ENCODE data around the gene COL9A3. TPM values are rescaled to one million over a fixed set of nuclear protein-coding genes. Genes with fewer than 3 reads are reported as not detected.
"Not testable (repeated sequence)": the region's sequence is repeated elsewhere in the genome, so short reads cannot be mapped to it uniquely, and the experiment has no call there.

Gene COL9A3
- total RNA-seq, 2 experiments from 2014 or later: not detected

- ATAC-seq (no peak), DNase-seq (no peak)
- CTCF ChIA-PET: interaction anchor here (0.8 to 1.2 kb wide), 2 partner anchors 14 to 164 kb away, joined by 3 read pairs; no protein-coding TSS in a partner anchor
- intact Hi-C loops (cut with micrococcal nuclease): no loop called here
- Mint-ChIP-seq H3K27ac (no peak overlapping the region), H3K36me3 (ENCODE audit: low read depth) (peaks cover 5% of the 10 kb centered on the region), H3K27me3 (no peaks in the 10 kb centered on the region), H3K4me1 (ENCODE audit: low read depth) (no peaks in the 10 kb centered on the region), H3K9me3 (no peaks in the 10 kb centered on the region), H3K4me3 (no peak overlapping the region)
- TF ChIP-seq CTCF (IDR thresholded peaks at IDR 0.05): no peak
- POLR2A ChIA-PET: no interaction called here
Measured at GRCh38 chr20:62845416-62846160, 28.7 kb downstream of the COL9A3 start.

- POLR2A ChIA-PET: interaction anchor here (0.7 kb wide), 1 partner anchor 50 kb away, joined by 4 read pairs; no protein-coding TSS in a partner anchor
- Mint-ChIP-seq H3K27me3 (no peaks in the 10 kb centered on the region), H3K4me1 (ENCODE audit: low read depth) (no peaks in the 10 kb centered on the region), H3K27ac (no peak overlapping the region), H3K36me3 (ENCODE audit: low read depth) (peaks cover 8% of the 10 kb centered on the region), H3K4me3 (no peak overlapping the region), H3K9me3 (no peaks in the 10 kb centered on the region)
- TF ChIP-seq CTCF (IDR thresholded peaks at IDR 0.05): no peak
- intact Hi-C loops (cut with micrococcal nuclease): no loop called here
- DNase-seq: no peak
- no peak for ATAC-seq
- CTCF ChIA-PET: interaction anchor here (1.2 kb wide), 1 partner anchor 14 kb away, joined by 3 read pairs; no protein-coding TSS in a partner anchor
Measured at GRCh38 chr20:62846166-62846890, 29.5 kb downstream of the COL9A3 start.

- peaks cover 17% of the 10 kb centered on the region for H3K36me3 Mint-ChIP-seq (ENCODE audit: low read depth)
- DNase-seq; H3K4me3 Mint-ChIP-seq; H3K4me1 Mint-ChIP-seq (ENCODE audit: low read depth); intact Hi-C loops (cut with micrococcal nuclease); H3K27ac Mint-ChIP-seq; ATAC-seq; H3K9me3 Mint-ChIP-seq; POLR2A ChIA-PET; H3K27me3 Mint-ChIP-seq: not testable (repeated sequence)
- CTCF ChIA-PET: interaction anchor here (0.8 to 1.3 kb wide), 2 partner anchors 26 to 69 kb away, joined by 4 read pairs; no protein-coding TSS in a partner anchor
Measured at GRCh38 chr20:62848917-62849316, 32.1 kb downstream of the COL9A3 start.

GRCh38 chr20:62849431-62849830 lies 32.6 kb downstream of the COL9A3 start:
- no peak for TF ChIP-seq CTCF (IDR thresholded peaks at IDR 0.05)
- ATAC-seq (no peak), DNase-seq (no peak)
- ChIA-PET CTCF (interaction anchor here (0.8 to 1.3 kb wide), 2 partner anchors 27 to 68 kb away, joined by 4 read pairs; no protein-coding TSS in a partner anchor), POLR2A (no interaction called here)
- Mint-ChIP-seq H3K9me3 (no peaks in the 10 kb centered on the region), H3K36me3 (ENCODE audit: low read depth) (peaks cover 18% of the 10 kb centered on the region), H3K27ac (no peak overlapping the region), H3K4me3 (no peak overlapping the region), H3K4me1 (ENCODE audit: low read depth) (no peaks in the 10 kb centered on the region), H3K27me3 (no peaks in the 10 kb centered on the region)
- intact Hi-C loops (cut with micrococcal nuclease): no loop called here

- intact Hi-C loops (cut with micrococcal nuclease): no loop called here
- Mint-ChIP-seq H3K4me3 (no peak overlapping the region), H3K9me3 (no peaks in the 10 kb centered on the region), H3K36me3 (ENCODE audit: low read depth) (peaks cover 21% of the 10 kb centered on the region), H3K27me3 (no peaks in the 10 kb centered on the region), H3K4me1 (ENCODE audit: low read depth) (no peaks in the 10 kb centered on the region), H3K27ac (no peak overlapping the region)
- ATAC-seq: no peak
- DNase-seq: no peak
- no peak for TF ChIP-seq CTCF (IDR thresholded peaks at IDR 0.05)
- ChIA-PET CTCF (no interaction called here), POLR2A (no interaction called here)
Measured at GRCh38 chr20:62850333-62850974, 33.6 kb downstream of the COL9A3 start.

All from activated CD8-positive, alpha-beta T cell treated with anti-CD3 and anti-CD28 coated beads for 36 hours (primary cell).